Measurements from ENCODE around the gene PRR22.

- TF ChIP-seq CTCF (IDR thresholded peaks at IDR 0.05), result no peak
- TF ChIP-seq EZH2 (IDR thresholded peaks at IDR 0.05; ENCODE audit: borderline replicate concordance, insufficient read depth, low read depth, low read length, poor library complexity, severe bottlenecking), result no peak
Measured at GRCh38 chr19:5743630-5744029, 40.9 kb downstream of the PRR22 start.
